ENCODE data around the gene SNRPE. TPM values are rescaled to one million over a fixed set of nuclear protein-coding genes. Genes with fewer than 3 reads are reported as not detected.
A peak's percentile ranks its signal among the peaks of the same experiment; 100 is the strongest.

The SNRPE gene
- total and polyA plus RNA-seq, 12 donors = 30.1 to 146 (median 81.6) TPM

- peaks cover 0 to 98% of the 10 kb centered on the region in 2 donors for H3K36me3 ChIP-seq (replicated peaks in 1 of 2)
- WGBS, 4 donors = 97 to 100% (median 98%) methylated on average over 3 of the region's 3 CpGs
Observed at GRCh38 chr1:203835476-203835875, 25.9 kb upstream of the SNRPE start.

GRCh38 chr1:203839081-203839480 lies 22.3 kb upstream of the SNRPE start:
- Histone ChIP-seq H3K27me3 (no peaks in the 10 kb centered on the region), H3K36me3 (replicated peaks in 1 of 2) (peaks cover 0 to 71% of the 10 kb centered on the region in 2 donors), H3K27ac (peak overlapping the region in 1 of 5 donors; percentile 25), H3K4me3 (no peak overlapping the region), H3K9me3 (replicated peaks in 1 of 3) (no peaks in the 10 kb centered on the region), H3K4me1 (replicated peaks in 1 of 2) (no peaks in the 10 kb centered on the region)
- peak in 1 of 7 donors; percentile 32 for DNase-seq
- intact Hi-C loops (cut with DNase I) = no loop called here
- WGBS, 4 donors = 49 to 65% (median 58%) methylated on average over 5 of the region's 5 CpGs
- TF ChIP-seq POLR2A (IDR thresholded peaks at IDR 0.05) = no peak
- TF ChIP-seq CTCF (IDR thresholded peaks at IDR 0.05) = no peak

More at GRCh38 chr1:203835476-203835875, 25.9 kb upstream of the SNRPE start:
- no peak overlapping the region for H3K4me3 ChIP-seq
- no peak for TF ChIP-seq POLR2A (IDR thresholded peaks at IDR 0.05)
- TF ChIP-seq CTCF (IDR thresholded peaks at IDR 0.05) = no peak
- no peaks in the 10 kb centered on the region for H3K9me3 ChIP-seq (replicated peaks in 1 of 3)
- no peak overlapping the region for H3K27ac ChIP-seq
- no peaks in the 10 kb centered on the region for H3K27me3 ChIP-seq
- no peak for DNase-seq
- intact Hi-C loops (cut with DNase I) = no loop called here
- no peaks in the 10 kb centered on the region for H3K4me1 ChIP-seq (replicated peaks in 1 of 2)

GRCh38 chr1:203840208-203840808 lies 21.1 kb upstream of the SNRPE start:
- no peaks in the 10 kb centered on the region for H3K27me3 ChIP-seq
- H3K27ac ChIP-seq = no peak overlapping the region
- 97 to 100% (median 98%) methylated on average over 4 of the region's 4 CpGs for WGBS, 4 donors
- H3K4me3 ChIP-seq = no peak overlapping the region
- no peak for DNase-seq
- H3K9me3 ChIP-seq (replicated peaks in 1 of 3) = no peaks in the 10 kb centered on the region
- TF ChIP-seq CTCF (IDR thresholded peaks at IDR 0.05) (no peak), POLR2A (IDR thresholded peaks at IDR 0.05) (no peak)
- peaks cover 0 to 59% of the 10 kb centered on the region in 2 donors for H3K36me3 ChIP-seq (replicated peaks in 1 of 2)
- intact Hi-C loops (cut with DNase I) = no loop called here
- no peaks in the 10 kb centered on the region for H3K4me1 ChIP-seq (replicated peaks in 1 of 2)

- intact Hi-C loops (cut with DNase I) = no loop called here
- H3K4me3 ChIP-seq = no peak overlapping the region
- TF ChIP-seq CTCF (IDR thresholded peaks at IDR 0.05) (no peak), POLR2A (IDR thresholded peaks at IDR 0.05) (no peak)
- H3K4me1 ChIP-seq (replicated peaks in 1 of 2) = no peaks in the 10 kb centered on the region
- no peaks in the 10 kb centered on the region for H3K9me3 ChIP-seq (replicated peaks in 1 of 3)
- no peak overlapping the region for H3K27ac ChIP-seq
- no peak for DNase-seq
- H3K36me3 ChIP-seq (replicated peaks in 1 of 2) = peaks cover 0 to 54% of the 10 kb centered on the region in 2 donors
- 83 to 91% (median 87%) methylated on average over 2 of the region's 2 CpGs for WGBS, 4 donors
- no peaks in the 10 kb centered on the region for H3K27me3 ChIP-seq
Observed at GRCh38 chr1:203842559-203842876, 18.9 kb upstream of the SNRPE start.

All from adrenal gland (tissue), 12 donors.